DMS 273 (cell line): Measurements from ENCODE around the gene ATP11A.
A peak's percentile ranks its signal among the peaks of the same experiment; 100 is the strongest.

ENCODE experiments used
- DNase-seq: peaks from one replicate; lab custom pipeline; 2025; ENCODE audit not compliant: unreplicated experiment; lab: John Stamatoyannopoulos, UW

ATP11A gene

GRCh38 chr13:112740502-112741131 is 50.8 kb downstream of the ATP11A start:
- DNase-seq = no peak

DNA sequence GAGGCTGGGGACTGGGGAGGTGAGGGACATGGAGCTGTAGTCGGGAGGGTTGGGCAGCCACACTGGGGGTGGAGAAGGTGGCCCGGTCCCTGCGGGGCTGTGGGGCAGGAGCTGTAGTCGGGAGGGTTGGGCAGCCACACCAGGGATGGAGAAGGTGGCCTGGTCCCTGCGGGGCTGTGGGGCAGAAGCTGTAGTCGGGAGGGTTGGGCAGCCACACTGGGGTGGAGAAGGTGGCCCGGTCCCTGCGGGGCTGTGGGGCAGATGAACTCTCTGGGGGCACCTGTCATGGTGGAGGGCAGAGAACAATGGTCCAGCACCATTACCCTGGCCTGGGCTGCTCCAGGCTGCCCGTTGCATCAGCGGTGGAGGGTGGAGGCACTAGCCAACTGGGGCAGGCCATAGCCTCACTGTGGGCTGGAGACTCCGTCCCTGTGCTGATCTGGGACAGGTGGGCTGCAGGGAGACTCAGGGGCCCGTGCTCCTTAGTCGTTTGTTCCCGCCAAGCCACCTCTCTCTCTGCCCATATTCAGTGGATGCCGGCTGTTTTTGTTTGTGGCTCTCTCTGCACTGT is 51.4 kb downstream of the ATP11A start:
- DNase-seq = no peak

GRCh38 chr13:112741835-112742570 is 52.2 kb downstream of the ATP11A start:
- DNase-seq = no peak

GRCh38 chr13:112742583-112742982 is 52.7 kb downstream of the ATP11A start:
- no peak for DNase-seq

DNA sequence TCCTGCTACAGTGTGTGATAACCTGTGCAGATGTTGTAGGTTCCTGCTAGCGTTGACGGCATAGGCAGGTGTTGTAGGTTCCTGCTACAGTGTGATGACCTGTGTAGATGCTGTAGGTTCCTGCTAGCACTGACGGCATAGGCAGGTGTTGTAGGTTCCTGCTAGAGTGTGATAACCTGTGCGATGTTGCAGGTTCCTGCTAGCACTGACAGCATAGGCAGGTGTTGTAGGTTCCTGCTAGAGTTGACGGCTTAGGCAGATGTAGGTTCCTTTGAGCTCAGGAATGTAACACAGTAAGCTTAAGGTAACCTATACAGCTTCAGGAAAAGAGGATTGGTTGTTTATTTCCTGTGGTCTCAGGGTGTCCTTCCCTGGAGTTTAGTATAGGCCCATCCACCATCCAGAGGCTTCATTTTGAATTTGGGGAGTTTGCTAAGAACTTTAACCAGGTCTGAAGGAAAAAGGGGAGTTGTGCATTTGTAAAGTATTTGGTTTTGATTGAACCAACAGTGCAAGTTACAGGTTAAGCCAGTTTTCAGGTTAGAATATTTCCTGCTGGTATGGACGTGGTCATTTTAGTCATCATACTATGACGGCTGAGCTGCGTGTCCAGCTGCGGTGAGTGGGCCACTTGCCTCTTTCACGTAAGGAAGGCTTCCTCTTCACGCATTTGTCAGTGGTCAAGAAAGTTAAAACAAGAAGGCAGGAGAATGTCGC is 53.8 kb downstream of the ATP11A start:
- no peak for DNase-seq

DNA sequence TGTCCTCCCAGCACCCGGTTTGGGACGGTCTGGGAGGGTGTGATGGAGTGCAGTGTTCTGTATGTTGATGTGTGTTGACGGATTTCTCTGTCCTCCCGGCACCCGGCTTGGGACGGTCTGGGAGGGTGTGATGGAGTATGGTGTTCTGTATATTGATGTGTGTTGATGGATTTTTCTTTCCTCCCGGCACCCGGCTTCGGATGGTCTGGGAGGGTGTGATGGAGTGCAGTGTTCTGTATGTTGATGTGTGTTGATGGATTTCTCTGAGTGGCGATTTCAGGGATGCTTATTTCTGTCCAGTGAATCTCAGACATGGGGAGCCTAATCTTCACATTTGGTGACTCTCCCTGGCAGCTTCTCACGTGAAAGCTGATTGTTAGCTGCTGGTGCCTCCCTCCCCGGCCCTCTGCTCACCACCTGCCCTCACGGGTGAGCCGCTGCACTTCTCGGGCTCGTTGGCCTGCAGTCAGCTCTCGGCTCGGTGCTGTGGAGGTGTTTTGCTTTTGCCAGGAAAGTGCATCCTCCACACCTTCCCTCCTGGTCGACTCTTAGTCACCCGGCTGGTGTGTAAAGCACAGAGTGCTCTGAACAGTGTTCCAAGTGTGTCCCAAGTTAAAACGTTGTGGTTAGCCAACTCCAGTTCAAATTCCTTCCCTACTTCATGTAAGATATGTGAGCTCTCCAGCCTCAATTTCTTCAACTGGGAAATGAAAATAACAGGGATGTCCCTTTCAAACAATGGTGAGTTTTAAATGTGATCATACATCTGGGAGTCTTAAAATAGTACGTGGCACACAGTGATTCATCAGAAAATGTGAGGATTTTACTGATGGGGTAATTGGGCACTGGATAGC is 54.6 kb downstream of the ATP11A start:
- DNase-seq = no peak

DNA sequence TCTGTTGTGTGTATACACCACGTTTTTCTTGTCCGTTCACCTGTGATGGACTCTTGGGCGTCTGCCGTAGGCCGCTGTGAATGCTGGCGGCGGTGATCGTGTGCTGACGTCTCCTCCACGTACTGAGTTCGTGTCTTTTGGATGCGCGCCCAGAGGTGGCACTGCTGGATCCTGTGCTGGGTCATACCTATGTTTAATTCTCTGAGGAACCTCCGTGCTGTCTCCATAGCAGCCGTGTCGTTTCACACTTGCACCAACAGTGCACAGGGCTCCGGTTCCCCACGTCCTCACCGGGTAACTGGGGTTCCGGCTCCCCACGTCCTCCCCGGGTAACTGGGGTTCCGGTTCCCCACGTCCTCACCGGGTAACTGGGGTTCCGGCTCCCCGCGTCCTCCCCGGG is 56.2 kb downstream of the ATP11A start:
- no peak for DNase-seq

- peak; percentile 11 for DNase-seq
Observed at GRCh38 chr13:112747256-112747655, 57.4 kb downstream of the ATP11A start.

- DNase-seq = no peak
Observed at GRCh38 chr13:112748947-112749735, 59.3 kb downstream of the ATP11A start.

DNA sequence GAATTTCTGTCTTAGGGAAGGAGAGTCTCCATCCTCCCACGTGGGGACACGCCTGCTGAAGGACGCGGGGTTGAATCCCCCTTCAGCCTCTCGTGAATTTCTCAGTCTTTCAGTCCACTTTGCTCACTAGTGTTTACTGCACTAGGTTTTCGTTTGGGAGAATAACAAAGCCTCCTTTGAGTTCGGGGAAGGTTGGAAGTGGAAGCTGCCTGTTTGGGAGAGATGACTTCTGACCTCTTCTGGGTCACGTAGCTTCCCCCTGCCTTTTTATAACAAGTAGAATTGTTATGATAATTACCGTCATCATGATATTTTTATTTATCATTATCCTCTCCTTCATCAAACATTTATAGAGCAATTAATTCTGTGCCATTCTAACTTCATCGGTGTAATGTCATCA is 60.7 kb downstream of the ATP11A start:
- DNase-seq = no peak

DNA sequence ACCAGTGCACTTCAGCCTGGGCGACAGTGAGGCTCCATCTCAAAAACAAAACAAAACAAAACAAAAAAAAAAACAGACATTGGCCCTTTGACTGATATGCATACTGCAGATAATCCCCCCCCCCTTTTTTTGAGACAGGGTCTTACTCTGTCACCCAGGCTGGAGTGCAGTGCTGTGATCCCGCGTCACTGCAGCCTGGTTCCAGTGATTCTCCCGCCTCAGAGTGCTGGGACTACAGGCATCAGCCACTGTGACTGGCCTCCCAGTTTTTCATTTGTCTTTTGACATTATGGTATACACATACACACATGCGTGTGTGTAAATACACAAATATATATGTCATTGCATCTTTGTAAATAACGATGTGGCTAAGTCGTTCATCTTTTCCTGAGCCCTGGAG is 61.8 kb downstream of the ATP11A start:
- DNase-seq = no peak

DNA sequence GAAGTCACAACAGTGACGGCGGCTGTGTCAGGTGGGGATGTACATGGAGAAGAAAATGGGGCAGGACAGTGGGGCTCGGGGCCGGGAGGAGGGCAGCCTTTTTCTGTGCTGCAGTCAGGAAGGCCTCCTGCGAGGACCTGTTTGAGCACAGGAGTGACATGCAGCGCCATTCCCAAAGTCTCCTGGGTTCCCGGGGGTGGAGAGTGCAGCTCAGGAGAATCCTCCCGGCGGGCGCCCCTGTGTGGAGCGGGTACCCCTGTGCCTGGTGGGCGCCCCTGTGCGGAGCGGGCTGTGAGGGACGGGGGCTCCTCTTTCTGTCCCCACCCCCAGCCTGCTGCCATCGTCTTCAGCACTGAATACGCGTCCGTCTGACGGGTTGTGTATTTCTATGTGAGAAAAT is 62.4 kb downstream of the ATP11A start:
- no peak for DNase-seq

DNA sequence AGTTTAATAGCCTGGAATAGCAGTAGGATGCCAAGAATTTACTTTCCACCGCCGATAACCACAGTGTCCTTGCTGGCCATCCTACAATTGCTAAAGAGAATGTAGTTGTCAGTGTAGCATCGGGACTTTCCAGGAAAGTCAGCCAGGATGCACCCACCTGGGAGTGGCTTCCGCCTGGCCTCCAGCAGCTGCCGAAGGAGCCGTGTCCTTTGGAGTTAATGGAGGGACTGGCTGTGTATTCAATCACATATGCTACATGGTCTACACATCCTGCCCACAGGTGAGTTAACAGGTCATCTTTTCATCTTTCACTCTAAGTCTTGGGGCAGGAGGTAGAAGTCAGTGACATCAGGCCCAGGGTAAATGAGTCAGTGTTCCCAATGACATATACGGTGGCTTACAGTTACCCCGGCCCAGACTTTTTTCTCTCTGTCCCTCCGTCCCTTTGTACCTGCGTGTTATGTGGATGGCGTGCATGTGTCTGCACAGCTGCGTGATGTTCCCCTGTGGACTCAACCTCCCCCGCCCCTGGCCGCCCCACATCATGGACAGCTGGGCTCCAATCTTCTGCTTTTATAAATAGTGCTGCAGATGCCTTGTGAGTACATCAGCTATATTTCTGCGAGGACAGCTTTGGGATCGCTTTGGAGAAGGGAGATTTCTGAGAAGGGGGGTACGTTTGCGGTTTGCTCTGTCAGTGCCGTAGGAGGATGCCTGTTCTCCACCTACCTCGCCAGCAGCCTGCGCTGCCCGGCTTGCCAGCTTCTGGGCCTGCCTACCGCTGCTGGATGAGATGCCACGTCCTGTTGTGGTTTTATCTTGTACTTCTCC is 63.1 kb downstream of the ATP11A start:
- no peak for DNase-seq

GRCh38 chr13:112753833-112754232 is 64.0 kb downstream of the ATP11A start:
- DNase-seq = no peak

DNA sequence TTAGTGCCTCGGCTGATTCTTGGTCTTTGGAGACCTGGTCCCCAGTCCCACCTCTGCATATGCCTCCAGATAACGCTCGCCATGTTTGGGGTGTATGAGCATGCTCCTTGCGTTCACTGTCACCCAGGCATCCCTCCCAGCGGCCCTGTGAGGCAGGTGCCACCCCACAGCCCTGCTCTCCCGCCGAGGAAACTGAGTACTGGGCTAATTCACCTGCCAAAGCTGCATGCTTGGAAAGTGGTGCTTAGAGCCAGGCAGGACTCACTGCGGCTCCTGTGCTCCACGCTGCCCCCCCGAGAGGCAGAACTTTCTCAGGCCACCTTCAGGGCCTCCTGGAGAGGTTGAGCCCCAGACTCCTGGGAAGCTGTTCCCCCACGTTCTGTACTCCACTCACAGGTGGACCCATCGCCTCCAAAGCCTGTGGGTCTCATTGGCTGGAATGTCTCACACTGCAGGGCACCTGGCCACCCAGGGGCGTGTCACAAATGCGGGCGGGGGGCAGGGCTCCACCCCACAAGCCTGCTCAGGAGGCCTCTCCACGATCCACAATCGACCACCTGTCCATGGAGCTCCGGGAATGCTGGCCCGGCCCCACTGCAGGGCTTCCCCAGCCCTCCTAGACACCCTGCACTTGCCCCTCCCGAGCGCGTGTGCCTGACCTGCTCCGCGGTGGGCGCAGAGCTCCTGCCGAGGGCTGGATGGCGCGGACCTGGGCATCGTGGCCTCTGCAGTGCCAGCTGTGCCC is 64.6 kb downstream of the ATP11A start:
- DNase-seq = no peak

DNA sequence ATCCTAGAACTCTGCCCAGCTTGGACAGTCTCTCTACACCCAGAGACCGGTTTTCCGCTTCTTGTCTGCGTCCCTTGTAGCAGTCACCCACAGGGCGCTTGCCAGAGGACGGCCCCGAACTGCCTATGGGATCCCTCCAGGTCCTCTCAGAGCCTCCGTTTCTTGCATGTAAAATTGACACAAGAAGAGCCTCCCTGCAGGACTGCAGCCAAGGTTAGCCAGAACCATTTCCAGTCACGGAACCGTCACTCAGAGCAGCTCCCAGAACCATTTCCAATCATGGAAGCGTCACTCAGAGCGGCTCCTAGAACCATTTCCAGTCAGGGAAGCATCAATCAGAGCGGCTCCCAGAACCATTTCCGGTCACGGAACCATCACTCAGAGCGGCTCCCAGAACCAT is 65.5 kb downstream of the ATP11A start:
- DNase-seq = no peak

- DNase-seq = no peak
Observed at GRCh38 chr13:112756081-112756480, 66.2 kb downstream of the ATP11A start.

GRCh38 chr13:112756511-112756966 is 66.7 kb downstream of the ATP11A start:
- DNase-seq = no peak
